ENCODE measurements around the gene MSH5.

Gene MSH5

DNA sequence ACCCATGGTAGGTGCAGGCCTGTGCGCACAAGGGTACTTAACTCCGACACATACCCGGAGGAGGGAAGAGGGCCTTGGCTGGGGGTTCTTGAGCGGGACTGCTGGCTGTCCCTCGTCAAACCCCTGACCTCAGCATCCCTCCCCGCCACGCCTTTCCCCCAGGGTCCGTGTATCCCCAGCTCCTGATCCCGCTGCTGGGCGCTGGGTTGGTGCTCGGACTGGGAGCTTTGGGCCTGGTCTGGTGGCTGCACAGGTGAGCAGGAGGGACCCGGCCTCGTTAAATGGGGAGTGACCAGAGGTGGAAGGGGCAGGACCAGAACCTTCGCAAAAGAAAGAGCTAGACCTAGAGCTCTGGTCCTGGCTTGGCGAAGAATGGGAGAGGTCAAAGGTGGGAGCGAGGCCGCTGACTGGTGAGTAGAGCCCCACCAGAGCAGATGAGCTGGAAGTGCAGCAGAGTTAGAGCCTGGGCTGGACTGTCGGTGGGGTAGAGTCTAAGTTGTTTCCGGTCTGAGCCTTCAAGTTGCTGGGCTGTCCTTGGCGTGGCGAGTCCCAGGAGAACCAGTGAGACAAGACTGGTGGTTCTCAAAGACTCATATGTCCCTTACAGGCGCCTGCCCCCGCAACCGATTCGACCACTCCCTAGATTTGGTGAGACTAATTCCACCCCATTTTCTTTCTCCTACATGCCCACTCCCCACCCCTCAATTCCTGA is 15.7 kb upstream of the MSH5 start:
- no peaks in the 10 kb centered on the region for H3K9me3 ChIP-seq (ENCODE audit: insufficient read depth, low read length)
- H3K4me1 ChIP-seq (ENCODE audit: low read length): peaks cover 22% of the 10 kb centered on the region
- H3K9ac ChIP-seq (ENCODE audit: low read length): no peak overlapping the region
- 0 out of 2 replicates have a peak, but pooled peaks cover 5% of the 10 kb centered on the region for H4K20me1 ChIP-seq (ENCODE audit: insufficient read depth, low read length)
- H3K79me2 ChIP-seq (ENCODE audit: low read length): no peaks in the 10 kb centered on the region
- peaks cover 15% of the 10 kb centered on the region for H3K36me3 ChIP-seq (replicated peaks; ENCODE audit: low read depth, low read length)
- H3K4me2 ChIP-seq (ENCODE audit: low read length): no peak overlapping the region
- TF ChIP-seq EZH2phosphoT487 (IDR thresholded peaks at IDR 0.05; ENCODE audit: low read depth): no peak
- TF ChIP-seq, protein P1, sequence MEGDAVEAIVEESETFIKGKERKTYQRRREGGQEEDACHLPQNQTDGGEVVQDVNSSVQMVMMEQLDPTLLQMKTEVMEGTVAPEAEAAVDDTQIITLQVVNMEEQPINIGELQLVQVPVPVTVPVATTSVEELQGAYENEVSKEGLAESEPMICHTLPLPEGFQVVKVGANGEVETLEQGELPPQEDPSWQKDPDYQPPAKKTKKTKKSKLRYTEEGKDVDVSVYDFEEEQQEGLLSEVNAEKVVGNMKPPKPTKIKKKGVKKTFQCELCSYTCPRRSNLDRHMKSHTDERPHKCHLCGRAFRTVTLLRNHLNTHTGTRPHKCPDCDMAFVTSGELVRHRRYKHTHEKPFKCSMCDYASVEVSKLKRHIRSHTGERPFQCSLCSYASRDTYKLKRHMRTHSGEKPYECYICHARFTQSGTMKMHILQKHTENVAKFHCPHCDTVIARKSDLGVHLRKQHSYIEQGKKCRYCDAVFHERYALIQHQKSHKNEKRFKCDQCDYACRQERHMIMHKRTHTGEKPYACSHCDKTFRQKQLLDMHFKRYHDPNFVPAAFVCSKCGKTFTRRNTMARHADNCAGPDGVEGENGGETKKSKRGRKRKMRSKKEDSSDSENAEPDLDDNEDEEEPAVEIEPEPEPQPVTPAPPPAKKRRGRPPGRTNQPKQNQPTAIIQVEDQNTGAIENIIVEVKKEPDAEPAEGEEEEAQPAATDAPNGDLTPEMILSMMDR (IDR thresholded peaks at IDR 0.05; ENCODE audit: low read depth, low read length): no peak
- H3K27me3 ChIP-seq (ENCODE audit: low read depth, low read length): no peaks in the 10 kb centered on the region
- H3K27ac ChIP-seq (ENCODE audit: low read length): no peak overlapping the region
- no peak overlapping the region for H2AFZ ChIP-seq (ENCODE audit: low read depth, low read length)
- no peak overlapping the region for H3K4me3 ChIP-seq (ENCODE audit: low read length)

DNA sequence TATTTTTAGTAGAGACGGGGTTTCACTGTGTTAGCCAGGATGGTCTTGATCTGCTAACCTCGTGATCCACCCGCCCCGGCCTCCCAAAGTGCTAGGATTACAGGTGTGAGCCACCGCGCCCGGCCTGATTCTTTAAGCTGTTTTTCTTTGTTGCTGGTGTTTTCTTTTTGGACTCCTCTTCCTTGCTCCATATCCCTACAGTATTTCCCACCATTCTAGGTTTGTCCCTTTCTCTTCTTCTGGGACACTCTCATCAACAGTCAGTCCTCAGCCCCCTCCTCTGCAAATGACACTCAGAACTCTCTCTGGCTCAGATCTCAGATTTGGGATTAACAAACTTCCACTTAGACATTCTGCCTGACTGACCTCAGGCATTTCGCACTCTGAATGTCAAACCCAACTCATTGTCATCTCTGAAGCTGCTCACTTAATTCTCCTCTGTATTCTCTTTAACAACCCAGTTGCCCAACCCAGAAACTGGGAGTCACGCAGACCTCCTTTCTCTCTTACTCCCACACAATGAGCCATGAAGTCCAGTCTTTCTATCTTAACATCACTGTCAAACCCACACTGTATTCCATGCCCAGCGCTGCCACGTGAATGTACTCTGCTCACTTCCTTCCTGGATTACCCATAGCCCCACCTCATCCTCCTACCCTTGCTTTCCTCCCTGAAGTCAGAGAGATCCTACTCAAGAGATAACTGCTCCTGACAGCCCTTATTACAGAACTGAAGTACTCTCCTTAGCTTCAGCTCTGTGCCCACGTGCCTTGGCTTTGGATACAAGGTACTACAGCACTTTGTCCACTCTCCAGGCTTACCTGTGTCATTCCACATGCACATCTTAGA is 14.1 kb upstream of the MSH5 start:
- no peak for TF ChIP-seq EZH2phosphoT487 (IDR thresholded peaks at IDR 0.05; ENCODE audit: low read depth)
- TF ChIP-seq, protein P1 (IDR thresholded peaks at IDR 0.05; ENCODE audit: low read depth, low read length): no peak
- Histone ChIP-seq H3K4me2 (ENCODE audit: low read length) (no peak overlapping the region), H3K9ac (ENCODE audit: low read length) (no peak overlapping the region), H4K20me1 (ENCODE audit: insufficient read depth, low read length) (0 out of 2 replicates have a peak, but pooled peaks cover 5% of the 10 kb centered on the region), H3K27me3 (ENCODE audit: low read depth, low read length) (no peaks in the 10 kb centered on the region), H2AFZ (ENCODE audit: low read depth, low read length) (no peak overlapping the region), H3K4me3 (ENCODE audit: low read length) (no peak overlapping the region), H3K9me3 (ENCODE audit: insufficient read depth, low read length) (no peaks in the 10 kb centered on the region), H3K4me1 (ENCODE audit: low read length) (peaks cover 30% of the 10 kb centered on the region), H3K36me3 (replicated peaks; ENCODE audit: low read depth, low read length) (peaks cover 23% of the 10 kb centered on the region), H3K27ac (ENCODE audit: low read length) (no peak overlapping the region), H3K79me2 (ENCODE audit: low read length) (no peaks in the 10 kb centered on the region)

DNA sequence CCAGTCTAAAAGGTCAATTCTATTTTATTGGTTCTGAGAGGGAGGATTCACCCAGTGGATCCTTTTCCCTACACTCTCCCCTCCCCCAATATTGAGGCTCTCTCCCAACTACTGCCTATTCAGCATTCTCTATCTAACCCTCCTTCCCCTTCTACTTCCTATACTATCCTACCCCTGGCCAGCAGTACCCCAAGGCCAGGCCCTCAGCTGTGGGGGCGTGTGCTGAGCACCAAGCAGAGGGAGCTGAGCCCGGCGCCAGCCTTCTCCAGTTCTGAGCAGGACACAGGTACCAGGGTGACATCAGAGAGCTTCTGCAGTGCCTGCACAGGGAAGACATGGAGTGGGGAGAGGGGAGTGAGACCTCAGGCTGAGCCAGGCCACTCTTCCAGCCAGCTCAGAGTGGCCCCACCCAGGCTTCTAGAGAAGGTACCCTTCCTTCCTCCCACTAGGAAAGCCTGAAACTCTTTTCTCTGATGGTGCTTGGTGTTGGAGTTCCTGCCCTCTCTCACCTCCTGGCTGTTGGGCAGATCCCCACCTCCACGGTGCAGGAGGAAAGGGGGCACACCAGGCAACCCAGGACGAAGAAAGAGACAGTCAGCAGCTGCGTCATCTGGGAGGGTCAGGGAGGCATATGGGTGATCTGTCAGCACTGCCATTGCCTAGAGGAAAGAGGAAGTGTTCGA is 12.6 kb upstream of the MSH5 start:
- Histone ChIP-seq H3K9me3 (ENCODE audit: insufficient read depth, low read length) (no peaks in the 10 kb centered on the region), H3K36me3 (replicated peaks; ENCODE audit: low read depth, low read length) (peaks cover 32% of the 10 kb centered on the region), H3K4me3 (ENCODE audit: low read length) (no peak overlapping the region), H3K4me1 (ENCODE audit: low read length) (peaks cover 30% of the 10 kb centered on the region), H3K79me2 (ENCODE audit: low read length) (no peaks in the 10 kb centered on the region), H3K9ac (ENCODE audit: low read length) (no peak overlapping the region), H3K4me2 (ENCODE audit: low read length) (peak overlapping the region; percentile 48), H4K20me1 (ENCODE audit: insufficient read depth, low read length) (0 out of 2 replicates have a peak, but pooled peaks cover 5% of the 10 kb centered on the region), H2AFZ (ENCODE audit: low read depth, low read length) (no peak overlapping the region), H3K27me3 (ENCODE audit: low read depth, low read length) (no peaks in the 10 kb centered on the region), H3K27ac (ENCODE audit: low read length) (peak overlapping the region; percentile 75)
- TF ChIP-seq, protein P1 (IDR thresholded peaks at IDR 0.05; ENCODE audit: low read depth, low read length): no peak
- no peak for TF ChIP-seq EZH2phosphoT487 (IDR thresholded peaks at IDR 0.05; ENCODE audit: low read depth)

All from OCI-LY3 (cell line).